ENCODE data around the gene ACOXL.

The ACOXL gene

GRCh38 chr2:111113838-111114237 lies 381.5 kb downstream of the ACOXL start:
- no peak overlapping the region for H3K4me3 ChIP-seq (ENCODE audit: low read depth, low read length)
- H4K12ac ChIP-seq (ENCODE audit: low read depth, low read length): no peak overlapping the region
- no peak overlapping the region for H3K23ac ChIP-seq (ENCODE audit: low read length)
- no peak overlapping the region for H3K9ac ChIP-seq (ENCODE audit: low read length)
- H2AK5ac ChIP-seq (ENCODE audit: low read length): no peak overlapping the region
- no peak overlapping the region for H3K27ac ChIP-seq (ENCODE audit: low read depth, low read length)
- no peak overlapping the region for H3K14ac ChIP-seq (ENCODE audit: low read length)
- WGBS (ENCODE audit: extremely low coverage, insufficient coverage, insufficient read length): no CpG with 5 or more reads among the region's 1 CpG
- H3K36me3 ChIP-seq (ENCODE audit: control insufficient read depth in 1 of 2, insufficient read depth in 2 of 2, low read length in 2 of 2): no peaks in the 10 kb centered on the region
- no peaks in the 10 kb centered on the region for H3K9me3 ChIP-seq (ENCODE audit: insufficient read depth, low read depth, low read length)
- no peak overlapping the region for H2AFZ ChIP-seq (ENCODE audit: insufficient read depth, low read length, poor library complexity)
- peaks cover 8 to 14% of the 10 kb centered on the region in 2 experiments for H3K4me1 ChIP-seq (ENCODE audit: control insufficient read depth in 1 of 2, insufficient read depth in 2 of 2, low read length in 2 of 2)
- H3K18ac ChIP-seq (ENCODE audit: low read length): no peak overlapping the region
- DNase-seq: no peak
- H4K91ac ChIP-seq (ENCODE audit: low read depth, low read length): no peak overlapping the region
- no peak overlapping the region for H2BK12ac ChIP-seq (ENCODE audit: low read length)
- no peak overlapping the region for H2BK120ac ChIP-seq (ENCODE audit: insufficient read depth, low read length, poor library complexity)
- H3K79me2 ChIP-seq (ENCODE audit: control insufficient read depth, insufficient read depth, low read length, poor library complexity): peaks cover 2% of the 10 kb centered on the region
- peaks cover 14% of the 10 kb centered on the region for H3K79me1 ChIP-seq (ENCODE audit: low read length)
- no peak overlapping the region for H3K4me2 ChIP-seq (ENCODE audit: low read length)
- H2BK5ac ChIP-seq (ENCODE audit: low read depth, low read length, poor library complexity): no peak overlapping the region
- no peak overlapping the region for H4K8ac ChIP-seq (ENCODE audit: low read depth, low read length)
- no peak overlapping the region for H3K4ac ChIP-seq (ENCODE audit: low read depth, low read length)
- peaks cover 5% of the 10 kb centered on the region for H3K27me3 ChIP-seq (ENCODE audit: insufficient read depth, low read length)

- Histone ChIP-seq H3K14ac (ENCODE audit: low read length) (no peak overlapping the region), H3K36me3 (ENCODE audit: control insufficient read depth in 1 of 2, insufficient read depth in 2 of 2, low read length in 2 of 2) (no peaks in the 10 kb centered on the region), H3K79me1 (ENCODE audit: low read length) (peaks cover 31% of the 10 kb centered on the region), H3K4ac (ENCODE audit: low read depth, low read length) (no peak overlapping the region), H4K12ac (ENCODE audit: low read depth, low read length) (no peak overlapping the region), H3K4me1 (ENCODE audit: control insufficient read depth in 1 of 2, insufficient read depth in 2 of 2, low read length in 2 of 2) (peaks cover 13 to 27% of the 10 kb centered on the region in 2 experiments), H2AK5ac (ENCODE audit: low read length) (no peak overlapping the region), H3K9me3 (ENCODE audit: insufficient read depth, low read depth, low read length) (no peaks in the 10 kb centered on the region), H3K27ac (ENCODE audit: low read depth, low read length) (no peak overlapping the region), H3K79me2 (ENCODE audit: control insufficient read depth, insufficient read depth, low read length, poor library complexity) (peaks cover 12% of the 10 kb centered on the region), H2BK12ac (ENCODE audit: low read length) (no peak overlapping the region), H3K4me2 (ENCODE audit: low read length) (no peak overlapping the region), H4K8ac (ENCODE audit: low read depth, low read length) (no peak overlapping the region), H4K91ac (ENCODE audit: low read depth, low read length) (no peak overlapping the region), H2AFZ (ENCODE audit: insufficient read depth, low read length, poor library complexity) (no peak overlapping the region), H3K9ac (ENCODE audit: low read length) (no peak overlapping the region), H3K23ac (ENCODE audit: low read length) (no peak overlapping the region), H2BK120ac (ENCODE audit: insufficient read depth, low read length, poor library complexity) (no peak overlapping the region), H3K27me3 (ENCODE audit: insufficient read depth, low read length) (peaks cover 13% of the 10 kb centered on the region), H2BK5ac (ENCODE audit: low read depth, low read length, poor library complexity) (no peak overlapping the region), H3K4me3 (ENCODE audit: low read depth, low read length) (no peak overlapping the region), H3K18ac (ENCODE audit: low read length) (no peak overlapping the region)
- DNase-seq: no peak
- WGBS (ENCODE audit: extremely low coverage, insufficient coverage, insufficient read length): no CpG with 5 or more reads among the region's 7 CpGs
Observed at GRCh38 chr2:111116011-111116746, 383.8 kb downstream of the ACOXL start.

- Histone ChIP-seq H3K9me3 (ENCODE audit: insufficient read depth, low read depth, low read length) (no peaks in the 10 kb centered on the region), H3K79me2 (ENCODE audit: control insufficient read depth, insufficient read depth, low read length, poor library complexity) (peaks cover 21% of the 10 kb centered on the region), H3K4ac (ENCODE audit: low read depth, low read length) (no peak overlapping the region), H3K36me3 (ENCODE audit: control insufficient read depth in 1 of 2, insufficient read depth in 2 of 2, low read length in 2 of 2) (peaks cover 0 to 5% of the 10 kb centered on the region in 2 experiments), H4K8ac (ENCODE audit: low read depth, low read length) (peak overlapping the region; percentile 51), H2BK5ac (ENCODE audit: low read depth, low read length, poor library complexity) (no peak overlapping the region), H3K4me1 (ENCODE audit: control insufficient read depth in 1 of 2, insufficient read depth in 2 of 2, low read length in 2 of 2) (peaks cover 13 to 27% of the 10 kb centered on the region in 2 experiments), H3K14ac (ENCODE audit: low read length) (peak overlapping the region; percentile 47), H2AFZ (ENCODE audit: insufficient read depth, low read length, poor library complexity) (peak overlapping the region; percentile 48), H3K23ac (ENCODE audit: low read length) (no peak overlapping the region), H3K4me2 (ENCODE audit: low read length) (peak overlapping the region; percentile 95), H3K27me3 (ENCODE audit: insufficient read depth, low read length) (peaks cover 13% of the 10 kb centered on the region), H2AK5ac (ENCODE audit: low read length) (no peak overlapping the region), H3K27ac (ENCODE audit: low read depth, low read length) (no peak overlapping the region), H4K12ac (ENCODE audit: low read depth, low read length) (no peak overlapping the region), H2BK120ac (ENCODE audit: insufficient read depth, low read length, poor library complexity) (no peak overlapping the region), H3K9ac (ENCODE audit: low read length) (no peak overlapping the region), H3K4me3 (ENCODE audit: low read depth, low read length) (peak overlapping the region; percentile 39), H4K91ac (ENCODE audit: low read depth, low read length) (peak overlapping the region; percentile 71), H3K79me1 (ENCODE audit: low read length) (peaks cover 39% of the 10 kb centered on the region), H2BK12ac (ENCODE audit: low read length) (no peak overlapping the region), H3K18ac (ENCODE audit: low read length) (peak overlapping the region; percentile 23)
- DNase-seq: peak; percentile 69 to 83
- no CpG with 5 or more reads among the region's 30 CpGs for WGBS (ENCODE audit: extremely low coverage, insufficient coverage, insufficient read length)
Observed at GRCh38 chr2:111116843-111117597, 384.6 kb downstream of the ACOXL start.

- Histone ChIP-seq H3K4me2 (ENCODE audit: low read length) (peak overlapping the region; percentile 95), H3K4me3 (ENCODE audit: low read depth, low read length) (peak overlapping the region; percentile 39), H2BK12ac (ENCODE audit: low read length) (peak overlapping the region; percentile 55), H3K4me1 (ENCODE audit: control insufficient read depth in 1 of 2, insufficient read depth in 2 of 2, low read length in 2 of 2) (peaks cover 13 to 27% of the 10 kb centered on the region in 2 experiments), H3K27ac (ENCODE audit: low read depth, low read length) (no peak overlapping the region), H3K79me1 (ENCODE audit: low read length) (peaks cover 44% of the 10 kb centered on the region), H3K27me3 (ENCODE audit: insufficient read depth, low read length) (peaks cover 13% of the 10 kb centered on the region), H2AK5ac (ENCODE audit: low read length) (no peak overlapping the region), H4K91ac (ENCODE audit: low read depth, low read length) (peak overlapping the region; percentile 71), H3K9ac (ENCODE audit: low read length) (no peak overlapping the region), H3K79me2 (ENCODE audit: control insufficient read depth, insufficient read depth, low read length, poor library complexity) (peaks cover 26% of the 10 kb centered on the region), H3K4ac (ENCODE audit: low read depth, low read length) (peak overlapping the region; percentile 29), H2AFZ (ENCODE audit: insufficient read depth, low read length, poor library complexity) (peak overlapping the region; percentile 80), H4K8ac (ENCODE audit: low read depth, low read length) (peak overlapping the region; percentile 51), H3K9me3 (ENCODE audit: insufficient read depth, low read depth, low read length) (no peaks in the 10 kb centered on the region), H3K14ac (ENCODE audit: low read length) (peak overlapping the region; percentile 47), H3K23ac (ENCODE audit: low read length) (no peak overlapping the region), H3K36me3 (ENCODE audit: control insufficient read depth in 1 of 2, insufficient read depth in 2 of 2, low read length in 2 of 2) (peaks cover 0 to 5% of the 10 kb centered on the region in 2 experiments), H3K18ac (ENCODE audit: low read length) (peak overlapping the region; percentile 53), H4K12ac (ENCODE audit: low read depth, low read length) (peak overlapping the region; percentile 10), H2BK120ac (ENCODE audit: insufficient read depth, low read length, poor library complexity) (peak overlapping the region; percentile 62), H2BK5ac (ENCODE audit: low read depth, low read length, poor library complexity) (peak overlapping the region; percentile 4)
- peak in 1 of 2 donors; percentile 30 for DNase-seq
- no CpG with 5 or more reads among the region's 64 CpGs for whole genome bisulfite sequencing (ENCODE audit: extremely low coverage, insufficient coverage, insufficient read length)
Observed at GRCh38 chr2:111117598-111118480, 385.5 kb downstream of the ACOXL start.
